MCF 10A (cell line): ENCODE measurements around the gene MTFMT. TPM values are rescaled to one million over a fixed set of nuclear protein-coding genes. Genes with fewer than 3 reads are reported as not detected.
"Not testable (repeated sequence)": the region's sequence is repeated elsewhere in the genome, so short reads cannot be mapped to it uniquely, and the experiment has no call there.

Experiments used
- BruUV-seq: library from RNA; stranded (reverse); fragments of 400-500 nt; replicated peaks from 2 replicates; lab custom pipeline; 2021; lab: Mats Ljungman, UMichigan
- CTCF ChIA-PET: fragments of 300-600 bp; sonication (Branson Sonifier 250); formaldehyde crosslinking; extraction: SDS; loops from one replicate; lab custom pipeline; 2021; ENCODE audit warnings: antibody characterized with exemption, inconsistent platforms; lab: Yijun Ruan, JAX
- POLR2A ChIA-PET: fragments of 300-600, 350-650 bp; sonication (Branson Sonifier 250); formaldehyde crosslinking; extraction: SDS; loops from one replicate; lab custom pipeline; 2020; ENCODE audit warnings: antibody characterized with exemption, inconsistent platforms; lab: Yijun Ruan, JAX
- DNase-seq: peaks from one replicate; pipeline ENCODE4 v3.0.0-alpha.2; 2018; ENCODE audit not compliant: unreplicated experiment
- H3K27ac Mint-ChIP-seq: one replicate; pipeline ENCODE4 v1.8.0; 2022; ENCODE audit warnings: mild to moderate bottlenecking, low read depth, mixed read lengths; ENCODE audit not compliant: unreplicated experiment
- H3K27me3 Mint-ChIP-seq: one replicate; pipeline ENCODE4 v1.8.0; 2022; ENCODE audit warnings: mixed read lengths; ENCODE audit not compliant: insufficient read depth, unreplicated experiment
- H3K36me3 Mint-ChIP-seq: one replicate; pipeline ENCODE4 v1.8.0; 2022; ENCODE audit warnings: mild to moderate bottlenecking, moderate library complexity, mixed read lengths; ENCODE audit not compliant: insufficient read depth, unreplicated experiment
- H3K4me1 Mint-ChIP-seq: one replicate; pipeline ENCODE4 v1.8.0; 2022; ENCODE audit warnings: mixed read lengths; ENCODE audit not compliant: insufficient read depth, unreplicated experiment
- H3K4me3 Mint-ChIP-seq: one replicate; pipeline ENCODE4 v1.8.0; 2022; ENCODE audit warnings: mild to moderate bottlenecking, moderate library complexity, mixed read lengths; ENCODE audit not compliant: unreplicated experiment
- H3K9me3 Mint-ChIP-seq: one replicate; pipeline ENCODE4 v1.8.0; 2022; ENCODE audit warnings: mixed read lengths; ENCODE audit not compliant: unreplicated experiment
- intact Hi-C: fragments of 100-400 bp; cut with micrococcal nuclease; formaldehyde crosslinking; loops from 2 replicates; pipeline ENCODE4 v1.14.1; 2022
- total RNA-seq: library from RNA; stranded (reverse); gene quantifications from 2 replicates; pipeline ENCODE4 v1.2.3, GENCODE V29; 2022
- TF ChIP-seq, protein P1 (sequence below): fragments of 200-600 bp; IDR thresholded peaks from one replicate; pipeline ENCODE4 v1.8.0; 2022; ENCODE audit warnings: antibody characterized with exemption, mild to moderate bottlenecking; ENCODE audit not compliant: unreplicated experiment

MTFMT gene
- total RNA-seq, 1 experiment from 2014 or later: 15.9 TPM

DNA sequence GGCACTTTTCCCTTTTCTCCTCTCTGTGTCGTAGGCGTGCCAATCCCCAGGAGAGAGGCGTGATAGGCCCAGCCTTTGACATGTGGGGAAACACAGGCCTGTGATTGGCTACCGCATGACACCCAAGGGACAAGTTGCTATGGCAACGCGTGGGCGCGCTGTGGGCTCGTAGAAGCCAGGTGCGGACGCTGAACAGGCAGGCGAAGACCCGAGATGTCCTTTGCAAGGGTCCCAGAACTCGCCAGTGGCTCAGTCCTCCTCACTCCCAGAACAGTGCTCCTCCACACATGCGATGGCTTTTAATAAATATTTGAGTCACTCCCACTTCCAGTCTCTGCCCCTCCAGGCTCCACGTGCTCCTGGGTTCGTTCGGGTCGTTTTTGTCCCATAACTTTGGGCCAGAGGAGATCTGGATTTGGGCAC lies 20.0 kb upstream of the MTFMT start:
- H3K27me3 Mint-ChIP-seq: no peaks in the 10 kb centered on the region
- intact Hi-C loops: no loop called here
- ChIA-PET POLR2A (no interaction called here), CTCF (interaction anchor here (0.7 kb wide), 1 partner anchor 13 kb away, joined by 3 read pairs; no protein-coding TSS in a partner anchor)
- H3K9me3 Mint-ChIP-seq: no peaks in the 10 kb centered on the region
- no peaks in the 10 kb centered on the region for H3K36me3 Mint-ChIP-seq
- H3K4me1 Mint-ChIP-seq: peaks cover under 1% of the 10 kb centered on the region
- BruUV-seq: no TSS peak
- H3K27ac Mint-ChIP-seq: peak overlapping the region; percentile 66
- TF ChIP-seq, protein P1, sequence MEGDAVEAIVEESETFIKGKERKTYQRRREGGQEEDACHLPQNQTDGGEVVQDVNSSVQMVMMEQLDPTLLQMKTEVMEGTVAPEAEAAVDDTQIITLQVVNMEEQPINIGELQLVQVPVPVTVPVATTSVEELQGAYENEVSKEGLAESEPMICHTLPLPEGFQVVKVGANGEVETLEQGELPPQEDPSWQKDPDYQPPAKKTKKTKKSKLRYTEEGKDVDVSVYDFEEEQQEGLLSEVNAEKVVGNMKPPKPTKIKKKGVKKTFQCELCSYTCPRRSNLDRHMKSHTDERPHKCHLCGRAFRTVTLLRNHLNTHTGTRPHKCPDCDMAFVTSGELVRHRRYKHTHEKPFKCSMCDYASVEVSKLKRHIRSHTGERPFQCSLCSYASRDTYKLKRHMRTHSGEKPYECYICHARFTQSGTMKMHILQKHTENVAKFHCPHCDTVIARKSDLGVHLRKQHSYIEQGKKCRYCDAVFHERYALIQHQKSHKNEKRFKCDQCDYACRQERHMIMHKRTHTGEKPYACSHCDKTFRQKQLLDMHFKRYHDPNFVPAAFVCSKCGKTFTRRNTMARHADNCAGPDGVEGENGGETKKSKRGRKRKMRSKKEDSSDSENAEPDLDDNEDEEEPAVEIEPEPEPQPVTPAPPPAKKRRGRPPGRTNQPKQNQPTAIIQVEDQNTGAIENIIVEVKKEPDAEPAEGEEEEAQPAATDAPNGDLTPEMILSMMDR: no peak
- peak overlapping the region; percentile 66 for H3K4me3 Mint-ChIP-seq
- DNase-seq: peak; percentile 97

DNA sequence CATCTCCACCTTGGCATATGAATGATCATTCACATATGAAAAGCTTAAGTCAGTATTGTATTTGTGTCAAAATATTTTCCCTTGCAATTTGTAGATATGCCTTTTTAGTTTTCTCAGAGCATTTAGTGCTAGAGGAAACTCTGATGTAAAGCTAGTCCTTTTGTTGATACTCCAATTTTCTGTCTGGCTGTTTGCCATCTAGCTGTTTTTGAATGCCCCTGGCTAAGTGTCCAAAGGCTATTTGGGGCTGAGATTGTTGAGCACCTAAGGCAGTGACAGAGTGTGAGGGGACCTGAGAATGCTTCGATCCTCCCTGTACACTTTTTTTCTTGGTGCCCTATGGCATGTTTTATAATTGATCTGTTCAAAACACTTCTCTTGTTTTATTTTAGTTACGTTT lies 18.8 kb upstream of the MTFMT start:
- no TSS peak for BruUV-seq
- POLR2A ChIA-PET: no interaction called here
- intact Hi-C loops: no loop called here
- CTCF ChIA-PET: interaction anchor here (0.6 to 1.2 kb wide), 3 partner anchors 13 to 472 kb away, joined by 3 to 4 read pairs (median 3); no protein-coding TSS in a partner anchor
- Mint-ChIP-seq H3K4me3 (no peak overlapping the region), H3K27ac (no peak overlapping the region), H3K36me3 (no peaks in the 10 kb centered on the region), H3K4me1 (peaks cover 8% of the 10 kb centered on the region), H3K9me3 (no peaks in the 10 kb centered on the region), H3K27me3 (no peaks in the 10 kb centered on the region)
- TF ChIP-seq, protein P1: no peak
- DNase-seq: no peak

DNA sequence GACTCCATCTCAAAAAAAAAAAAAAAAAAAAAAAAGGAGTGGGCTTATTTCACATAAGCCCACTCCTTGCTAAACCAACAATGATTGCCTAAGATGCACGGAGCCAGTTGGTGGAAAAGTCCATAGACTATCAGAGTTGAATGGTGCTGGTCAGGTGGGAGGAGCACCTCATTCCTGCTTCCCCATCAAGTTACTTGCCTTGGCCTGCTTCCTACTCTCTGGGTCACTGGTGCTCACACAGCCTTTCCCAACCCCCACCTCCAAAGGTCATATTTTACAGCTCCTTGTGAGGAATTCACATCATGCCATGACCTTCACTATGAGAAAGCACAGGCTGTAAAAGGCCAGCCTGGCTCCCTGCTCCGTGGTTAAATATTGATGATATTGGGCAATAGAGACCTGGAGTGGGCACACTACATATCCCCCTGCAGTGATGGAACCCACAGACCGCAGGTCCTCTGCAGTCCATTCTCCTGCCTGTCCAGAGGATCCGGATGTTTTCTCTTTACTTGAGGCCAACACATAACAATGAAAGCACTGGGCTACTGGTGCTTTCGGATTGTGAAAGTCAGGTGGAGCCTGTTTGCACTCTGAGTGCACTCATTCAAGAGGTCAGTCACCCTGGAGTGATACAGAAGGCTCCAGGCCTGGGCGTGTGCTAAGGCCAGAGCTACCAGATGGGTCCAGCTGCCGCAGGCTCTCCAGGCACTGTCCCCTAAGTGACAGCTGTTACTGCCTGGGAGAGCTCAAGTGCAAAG lies 15.5 kb upstream of the MTFMT start, which contains the start of gene SLC51B:
SLC51B (plus strand) TSS at position 664 of the 758 bp plus-strand sequence. CDS start 4,618 bp downstream, outside the sequence.
- intact Hi-C loops: no loop called here
- POLR2A ChIA-PET: interaction anchor here (2.9 kb wide), 1 partner anchor 11 kb away, joined by 12 read pairs; no protein-coding TSS in a partner anchor
- H3K36me3 Mint-ChIP-seq: no peaks in the 10 kb centered on the region

GRCh38 chr15:65044218-65044617 lies 14.8 kb upstream of the MTFMT start:
- intact Hi-C loops, H3K36me3 Mint-ChIP-seq, H3K9me3 Mint-ChIP-seq, H3K27me3 Mint-ChIP-seq, BruUV-seq, H3K4me3 Mint-ChIP-seq: not testable (repeated sequence)
- ChIA-PET CTCF (interaction anchor here (0.7 to 3.1 kb wide), 2 partner anchors 10 to 11 kb away, joined by 3 to 12 read pairs; no protein-coding TSS in a partner anchor), POLR2A (interaction anchor here (2.9 kb wide), 1 partner anchor 10 kb away, joined by 12 read pairs; no protein-coding TSS in a partner anchor)
- H3K27ac Mint-ChIP-seq: peak overlapping the region; percentile 68
- DNase-seq: peak; percentile 69
- H3K4me1 Mint-ChIP-seq: peaks cover 12% of the 10 kb centered on the region

More for the DNA sequence above, 15.5 kb upstream of the MTFMT start, which contains the start of gene SLC51B:
- no peak for DNase-seq
- no TSS peak for BruUV-seq
- Mint-ChIP-seq H3K4me1 (peaks cover 12% of the 10 kb centered on the region), H3K27me3 (no peaks in the 10 kb centered on the region), H3K4me3 (no peak within 1 kb of the TSS), H3K27ac (peak within 1 kb of the TSS; percentile 68), H3K9me3 (no peaks in the 10 kb centered on the region)
- TF ChIP-seq, protein P1: no peak
- CTCF ChIA-PET: interaction anchor here (0.7 to 3.1 kb wide), 3 partner anchors 10 to 11 kb away, joined by 3 to 12 read pairs (median 6); no protein-coding TSS in a partner anchor
